HUES64 (cell line): ENCODE results near the gene FMNL1.

Experiments
- H3K27ac ChIP-seq: 2 replicates; pipeline ENCODE4 v1.7.0; 2013; ENCODE audit warnings: low read depth, low read length, inconsistent platforms
- H3K27me3 ChIP-seq: 2 replicates; pipeline ENCODE4 v1.6.1; 2013; ENCODE audit warnings: mild to moderate bottlenecking, low read length; ENCODE audit not compliant: insufficient read depth
- H3K36me3 ChIP-seq: 2 replicates; pipeline ENCODE4 v1.6.1; 2013; ENCODE audit warnings: mild to moderate bottlenecking, low read length; ENCODE audit not compliant: insufficient read depth
- H3K4me1 ChIP-seq: 2 replicates; pipeline ENCODE4 v1.6.1; 2013; ENCODE audit warnings: mild to moderate bottlenecking, low read length, moderate library complexity; ENCODE audit not compliant: insufficient read depth
- H3K4me3 ChIP-seq: 2 replicates; pipeline ENCODE4 v1.5.1; 2013; ENCODE audit warnings: mild to moderate bottlenecking, low read length, moderate library complexity
- H3K9ac ChIP-seq: 2 replicates; pipeline ENCODE4 v1.6.1; 2013; ENCODE audit warnings: mild to moderate bottlenecking, low read depth, low read length
- H3K9me3 ChIP-seq: 2 replicates; pipeline ENCODE4 v1.6.1; 2013; ENCODE audit warnings: low read depth, low read length; ENCODE audit not compliant: insufficient read depth
- WGBS: fragments of 150-250, 120-280 bp; methylation state at CpG from one replicate; pipeline ENCODE4 v1.1.7; 2013; ENCODE audit warnings: missing lambda C conversion rate; 5-methylcytosine and 5-hydroxymethylcytosine counted together

Gene FMNL1

DNA sequence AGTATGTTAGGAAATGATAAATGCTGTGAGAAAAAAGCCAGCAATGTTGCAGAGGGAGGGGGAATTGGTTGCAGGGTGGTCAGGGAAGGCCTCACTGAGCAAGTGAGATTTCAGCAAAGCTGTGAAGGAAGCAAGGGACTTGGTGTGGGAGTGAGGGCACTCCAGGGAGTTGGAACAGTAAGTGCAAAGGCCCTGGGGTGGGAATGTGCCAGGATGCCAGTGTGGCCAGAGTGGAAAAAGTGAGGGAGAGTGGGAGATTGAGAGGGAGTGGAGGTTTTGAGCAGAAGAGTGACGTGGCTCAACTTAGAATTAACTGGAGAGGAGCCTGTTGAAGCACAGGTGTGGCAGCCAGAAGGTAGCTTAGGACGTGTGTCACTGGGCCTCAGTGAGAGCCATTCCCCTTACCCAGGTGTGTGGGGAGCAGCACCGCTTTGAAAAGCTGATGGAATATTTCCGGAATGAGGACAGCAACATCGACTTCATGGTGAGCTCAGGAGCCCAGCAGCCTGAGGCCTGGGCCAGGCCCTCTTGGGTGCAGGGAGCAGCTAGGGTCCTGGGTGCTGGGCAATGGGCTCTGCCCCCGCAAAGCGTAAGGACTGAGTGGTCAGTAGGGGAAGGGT, 16.6 kb downstream of the FMNL1 start:
- H3K27me3 ChIP-seq: peaks cover 25% of the 10 kb centered on the region
- H3K9ac ChIP-seq: no peak overlapping the region
- H3K27ac ChIP-seq: no peak overlapping the region
- no peak overlapping the region for H3K4me3 ChIP-seq
- WGBS: 91% methylated on average over 7 of the region's 7 CpGs
- H3K4me1 ChIP-seq: peaks cover 9% of the 10 kb centered on the region; the same call in 1 of the 2 replicates
- H3K36me3 ChIP-seq: no peaks in the 10 kb centered on the region
- H3K9me3 ChIP-seq: no peaks in the 10 kb centered on the region

DNA sequence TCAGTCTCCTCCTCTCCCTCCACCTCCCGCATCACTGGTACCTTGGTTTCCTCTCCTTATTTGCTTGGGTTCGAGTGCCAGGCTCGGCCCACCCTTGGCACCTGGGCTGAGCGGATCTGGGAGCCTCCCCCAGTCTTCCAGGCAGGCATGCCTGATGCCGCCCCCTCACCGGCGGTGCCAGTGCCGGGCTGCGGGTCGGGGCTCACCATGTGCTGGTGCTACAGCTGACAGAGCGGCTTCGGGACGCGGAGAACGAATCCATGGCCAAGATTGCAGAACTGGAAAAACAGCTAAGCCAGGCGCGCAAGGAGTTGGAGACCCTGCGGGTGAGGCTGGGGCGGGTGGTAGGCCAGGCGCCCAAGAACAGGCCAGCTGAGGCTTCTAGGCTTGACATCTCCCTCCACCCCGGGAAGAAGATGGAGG, 19.2 kb downstream of the FMNL1 start:
- Histone ChIP-seq H3K27ac (no peak overlapping the region), H3K36me3 (no peaks in the 10 kb centered on the region), H3K9me3 (no peaks in the 10 kb centered on the region), H3K9ac (peak overlapping the region; percentile 60; the same call in 1 of the 2 replicates), H3K4me3 (peak overlapping the region; percentile 75), H3K27me3 (peaks cover 30% of the 10 kb centered on the region), H3K4me1 (peaks cover 8% of the 10 kb centered on the region; the same call in 1 of the 2 replicates)
- 56% methylated on average over 21 of the region's 21 CpGs for WGBS

DNA sequence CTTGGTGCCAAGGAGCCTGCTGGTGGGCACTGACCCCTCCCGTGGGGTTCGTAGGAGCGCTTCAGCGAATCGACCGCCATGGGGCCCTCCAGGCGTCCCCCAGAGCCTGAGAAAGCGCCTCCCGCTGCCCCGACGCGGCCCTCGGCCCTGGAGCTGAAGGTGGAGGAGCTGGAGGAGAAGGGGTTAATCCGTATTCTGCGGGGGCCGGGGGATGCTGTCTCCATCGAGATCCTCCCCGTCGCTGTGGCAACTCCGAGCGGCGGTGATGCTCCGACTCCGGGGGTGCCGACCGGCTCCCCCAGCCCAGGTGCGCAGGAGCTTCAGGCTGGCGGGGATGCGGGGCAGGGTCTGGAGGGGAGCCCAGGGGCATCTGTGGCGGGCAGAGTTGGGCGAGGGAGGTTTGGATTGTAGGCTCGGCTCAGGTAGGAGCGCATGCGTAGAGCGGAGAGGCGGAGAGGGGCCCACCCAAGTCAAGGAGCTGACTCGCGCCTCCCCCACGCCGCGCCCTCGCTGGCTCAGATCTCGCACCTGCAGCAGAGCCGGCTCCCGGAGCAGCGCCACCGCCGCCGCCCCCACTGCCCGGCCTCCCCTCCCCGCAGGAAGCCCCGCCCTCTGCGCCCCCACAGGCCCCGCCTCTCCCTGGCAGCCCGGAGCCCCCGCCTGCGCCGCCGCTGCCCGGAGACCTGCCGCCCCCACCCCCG, 19.8 kb downstream of the FMNL1 start:
- Histone ChIP-seq H3K27ac (no peak overlapping the region), H3K36me3 (no peaks in the 10 kb centered on the region), H3K4me3 (peak overlapping the region; percentile 75), H3K27me3 (peaks cover 30% of the 10 kb centered on the region), H3K9ac (peak overlapping the region; percentile 60), H3K9me3 (no peaks in the 10 kb centered on the region), H3K4me1 (peaks cover 9% of the 10 kb centered on the region)
- under 1% methylated on average over 61 of the region's 62 CpGs for WGBS

DNA sequence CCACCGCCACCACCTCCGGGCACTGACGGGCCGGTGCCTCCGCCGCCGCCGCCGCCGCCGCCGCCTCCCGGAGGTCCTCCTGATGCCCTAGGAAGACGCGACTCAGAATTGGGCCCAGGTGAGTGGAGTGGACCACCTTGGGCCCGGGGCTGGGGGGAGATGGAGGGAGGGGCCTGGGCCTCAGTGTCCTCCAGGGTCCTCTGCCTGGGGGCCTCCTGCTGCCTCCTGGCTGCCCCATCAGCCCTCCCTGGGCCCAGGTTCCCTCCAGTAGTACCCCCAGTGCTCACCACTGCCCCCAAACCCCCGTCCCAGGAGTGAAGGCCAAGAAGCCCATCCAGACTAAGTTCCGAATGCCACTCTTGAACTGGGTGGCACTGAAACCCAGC, 20.3 kb downstream of the FMNL1 start:
- Histone ChIP-seq H3K36me3 (no peaks in the 10 kb centered on the region), H3K4me1 (peaks cover 11% of the 10 kb centered on the region), H3K9me3 (no peaks in the 10 kb centered on the region), H3K9ac (no peak overlapping the region), H3K27me3 (peaks cover 30% of the 10 kb centered on the region), H3K4me3 (0 out of 2 replicates have a peak overlapping the region, but pooled peaks have one; percentile 18), H3K27ac (no peak overlapping the region)
- WGBS: 14% methylated on average over 18 of the region's 18 CpGs

DNA sequence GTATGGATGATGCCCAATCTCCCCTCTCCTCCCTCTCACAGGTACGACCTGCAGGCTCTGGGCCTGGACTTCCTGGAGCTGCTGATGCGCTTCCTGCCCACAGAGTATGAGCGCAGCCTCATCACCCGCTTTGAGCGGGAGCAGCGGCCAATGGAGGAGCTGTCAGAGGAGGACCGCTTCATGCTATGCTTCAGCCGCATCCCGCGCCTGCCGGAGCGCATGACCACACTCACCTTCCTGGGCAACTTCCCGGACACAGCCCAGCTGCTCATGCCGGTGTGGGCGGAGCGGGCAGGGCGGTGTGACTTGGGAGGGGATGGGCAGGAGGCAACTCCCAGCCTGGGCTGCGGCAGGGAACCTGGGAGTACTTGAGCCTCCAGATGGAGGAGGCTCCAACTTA, 22.1 kb downstream of the FMNL1 start:
- Histone ChIP-seq H3K9ac (no peak overlapping the region), H3K27ac (no peak overlapping the region), H3K27me3 (peaks cover 30% of the 10 kb centered on the region), H3K9me3 (no peaks in the 10 kb centered on the region), H3K36me3 (no peaks in the 10 kb centered on the region), H3K4me3 (no peak overlapping the region), H3K4me1 (peaks cover 15% of the 10 kb centered on the region)
- 89% methylated on average over 18 of the region's 18 CpGs for WGBS

DNA sequence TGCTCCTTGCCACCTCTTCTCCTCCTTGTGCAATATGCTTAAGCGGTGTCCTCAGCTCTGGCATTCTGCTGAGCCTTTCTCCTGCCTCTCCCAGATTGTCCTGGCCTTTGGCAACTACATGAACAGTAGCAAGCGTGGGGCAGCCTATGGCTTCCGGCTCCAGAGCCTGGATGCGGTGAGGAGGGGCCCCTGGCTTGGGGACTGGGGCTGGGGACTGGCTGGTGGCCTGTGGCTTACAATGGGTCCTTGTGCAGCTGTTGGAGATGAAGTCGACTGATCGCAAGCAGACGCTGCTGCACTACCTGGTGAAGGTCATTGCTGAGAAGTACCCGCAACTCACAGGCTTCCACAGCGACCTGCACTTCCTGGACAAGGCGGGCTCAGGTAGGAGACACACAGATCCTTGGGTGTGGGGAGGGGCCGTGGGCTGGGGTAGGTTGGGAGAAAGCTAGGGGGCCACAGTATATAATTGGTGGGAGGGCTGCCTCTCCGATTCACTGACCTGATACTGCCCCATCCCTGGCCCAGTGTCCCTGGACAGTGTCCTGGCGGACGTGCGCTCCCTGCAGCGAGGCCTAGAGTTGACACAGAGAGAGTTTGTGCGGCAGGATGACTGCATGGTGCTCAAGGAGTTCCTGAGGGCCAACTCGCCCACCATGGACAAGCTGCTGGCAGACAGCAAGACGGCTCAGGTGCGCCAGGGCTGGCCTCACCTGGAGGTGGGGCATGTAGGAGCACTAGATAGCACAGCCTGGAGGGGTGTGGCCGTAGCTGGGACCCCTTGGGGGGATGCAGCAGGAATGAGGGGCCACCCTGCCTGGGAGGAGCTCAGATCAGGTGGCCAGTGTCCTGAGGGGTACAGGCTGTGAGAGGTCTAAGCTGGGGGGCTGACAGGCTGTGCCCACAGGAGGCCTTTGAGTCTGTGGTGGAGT, 23.3 kb downstream of the FMNL1 start:
- WGBS: 93% methylated on average over 21 of the region's 21 CpGs
- Histone ChIP-seq H3K4me1 (peaks cover 19% of the 10 kb centered on the region), H3K4me3 (no peak overlapping the region), H3K9me3 (no peaks in the 10 kb centered on the region), H3K36me3 (peaks cover 6% of the 10 kb centered on the region), H3K9ac (no peak overlapping the region), H3K27ac (no peak overlapping the region), H3K27me3 (peaks cover 21% of the 10 kb centered on the region)

GRCh38 chr17:45246338-45246737, 24.7 kb downstream of the FMNL1 start:
- peaks cover 8% of the 10 kb centered on the region for H3K27me3 ChIP-seq
- peaks cover 15% of the 10 kb centered on the region for H3K36me3 ChIP-seq
- peaks cover 14% of the 10 kb centered on the region for H3K4me1 ChIP-seq
- H3K27ac ChIP-seq: no peak overlapping the region
- no peaks in the 10 kb centered on the region for H3K9me3 ChIP-seq
- H3K9ac ChIP-seq: peak overlapping the region; percentile 57
- peak overlapping the region; percentile 69 for H3K4me3 ChIP-seq
- 73% methylated on average over 8 of the region's 8 CpGs for WGBS

- Histone ChIP-seq H3K27ac (peak overlapping the region; percentile 93; the same call in 1 of the 2 replicates), H3K27me3 (peaks cover 5% of the 10 kb centered on the region; the same call in 1 of the 2 replicates), H3K9me3 (no peaks in the 10 kb centered on the region), H3K9ac (peak overlapping the region; percentile 57), H3K4me1 (peaks cover 14% of the 10 kb centered on the region), H3K36me3 (peaks cover 15% of the 10 kb centered on the region), H3K4me3 (peak overlapping the region; percentile 69)
- WGBS: 5% methylated on average over 33 of the region's 33 CpGs
Measured at GRCh38 chr17:45246861-45247428, 25.3 kb downstream of the FMNL1 start.

- under 1% methylated on average over 61 of the region's 61 CpGs for WGBS
- peak overlapping the region; percentile 93 for H3K9ac ChIP-seq
- H3K9me3 ChIP-seq: no peaks in the 10 kb centered on the region
- H3K36me3 ChIP-seq: peaks cover 15% of the 10 kb centered on the region
- H3K27ac ChIP-seq: peak overlapping the region; percentile 93
- H3K4me1 ChIP-seq: peaks cover 14% of the 10 kb centered on the region
- H3K27me3 ChIP-seq: peaks cover 5% of the 10 kb centered on the region; the same call in 1 of the 2 replicates
- H3K4me3 ChIP-seq: peak overlapping the region; percentile 69
Measured at GRCh38 chr17:45247429-45248131, 25.9 kb downstream of the FMNL1 start.
